ENCODE measurements around the gene CDKN2D. TPM values are rescaled to one million over a fixed set of nuclear protein-coding genes. Genes with fewer than 3 reads are reported as not detected.

The CDKN2D gene
- total and polyA plus RNA-seq, 2 donors = 40.3 to 42.3 TPM

DNA sequence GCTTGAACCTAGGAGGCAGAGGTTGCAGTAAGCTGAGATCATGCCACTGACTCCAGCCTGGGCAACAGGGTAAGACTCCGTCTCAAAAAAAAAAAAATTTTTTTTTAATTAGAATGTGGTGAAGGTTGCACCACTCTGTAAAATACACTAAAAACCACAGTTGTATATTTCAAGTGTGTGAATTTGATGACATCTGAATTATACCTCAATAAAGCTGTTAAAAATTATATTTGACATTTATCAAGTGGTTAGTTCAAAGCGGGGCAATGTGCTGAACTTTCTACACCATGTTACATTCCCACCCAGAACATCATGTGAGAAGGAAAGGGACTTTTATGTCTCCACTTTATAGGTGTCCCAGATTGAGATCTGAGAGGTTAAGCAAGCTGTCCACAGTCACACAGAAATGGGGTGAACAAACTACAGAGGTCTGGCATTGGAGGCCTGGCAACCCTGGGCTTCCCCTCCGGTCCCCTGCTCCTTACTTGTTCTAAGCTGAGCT lies 45.6 kb downstream of the CDKN2D start:
- Histone ChIP-seq H3K36me3 (ENCODE audit: control insufficient read depth in 2 of 2, insufficient read depth in 2 of 2, low read length in 1 of 2) (no peaks in the 10 kb centered on the region), H3K27me3 (ENCODE audit: control insufficient read depth in 2 of 2, insufficient read depth in 1 of 2, low read length in 1 of 2) (peaks cover 21 to 51% of the 10 kb centered on the region in 2 donors), H3K4me3 (ENCODE audit: low read length in 2 of 2) (no peak overlapping the region), H3K9me3 (ENCODE audit: control insufficient read depth in 2 of 2, insufficient read depth in 1 of 2, low read length in 1 of 2) (peaks cover 0 to 11% of the 10 kb centered on the region in 2 donors), H3K27ac (ENCODE audit: low read depth in 1 of 2, low read length in 1 of 2) (no peak overlapping the region), H3K4me1 (ENCODE audit: control insufficient read depth in 2 of 2, insufficient read depth in 2 of 2, low read length in 2 of 2) (peaks cover 0 to 14% of the 10 kb centered on the region in 2 donors)
- 93% methylated on average over 3 of the region's 3 CpGs for WGBS
- DNase-seq (ENCODE audit: low read depth in 6 of 9, low spot score in 9 of 9) = no peak

DNA sequence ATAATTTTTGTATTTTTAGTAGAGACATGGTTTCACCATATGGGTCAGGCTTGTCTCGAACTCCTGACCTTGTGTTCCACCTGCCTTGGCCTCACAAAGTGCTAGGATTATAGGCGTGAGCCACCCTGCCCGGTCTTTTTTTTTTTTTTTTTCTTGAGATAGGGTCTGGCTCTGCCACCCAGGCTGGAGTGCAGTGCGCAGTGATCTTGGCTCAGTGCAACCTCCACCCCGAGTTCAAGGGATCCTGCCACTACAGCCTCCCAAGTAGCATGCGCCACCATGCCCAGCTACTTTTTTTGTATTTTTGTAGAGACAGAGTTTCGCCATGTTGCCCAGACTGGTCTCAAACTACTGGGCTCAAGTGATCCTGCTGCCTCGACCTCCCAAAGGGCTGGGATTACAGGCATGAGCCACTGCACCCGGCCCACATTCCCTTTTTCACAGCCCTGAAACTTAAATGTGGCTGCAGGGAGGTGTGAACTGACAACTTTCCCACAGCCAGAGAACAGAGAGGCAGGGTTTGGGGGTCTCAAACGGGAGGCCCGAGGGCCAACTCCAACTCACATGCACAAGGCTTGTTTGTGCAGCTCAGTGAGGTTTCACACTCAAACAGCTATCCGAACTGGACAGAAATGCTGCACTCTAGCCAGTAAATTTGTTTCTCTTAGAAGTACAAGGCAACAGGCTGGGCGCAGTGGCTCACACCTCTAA lies 47.2 kb downstream of the CDKN2D start:
- Histone ChIP-seq H3K4me1 (ENCODE audit: control insufficient read depth in 2 of 2, insufficient read depth in 2 of 2, low read length in 2 of 2) (peaks cover 13 to 28% of the 10 kb centered on the region in 2 donors), H3K36me3 (ENCODE audit: control insufficient read depth in 2 of 2, insufficient read depth in 2 of 2, low read length in 1 of 2) (no peaks in the 10 kb centered on the region), H3K9me3 (ENCODE audit: control insufficient read depth in 2 of 2, insufficient read depth in 1 of 2, low read length in 1 of 2) (peaks cover 0 to 16% of the 10 kb centered on the region in 2 donors), H3K27me3 (ENCODE audit: control insufficient read depth in 2 of 2, insufficient read depth in 1 of 2, low read length in 1 of 2) (peaks cover 35 to 67% of the 10 kb centered on the region in 2 donors), H3K4me3 (ENCODE audit: low read length in 2 of 2) (no peak overlapping the region), H3K27ac (ENCODE audit: low read depth in 1 of 2, low read length in 1 of 2) (no peak overlapping the region)
- WGBS = 94% methylated on average over 13 of the region's 13 CpGs
- DNase-seq (ENCODE audit: low read depth in 6 of 9, low spot score in 9 of 9) = no peak

DNA sequence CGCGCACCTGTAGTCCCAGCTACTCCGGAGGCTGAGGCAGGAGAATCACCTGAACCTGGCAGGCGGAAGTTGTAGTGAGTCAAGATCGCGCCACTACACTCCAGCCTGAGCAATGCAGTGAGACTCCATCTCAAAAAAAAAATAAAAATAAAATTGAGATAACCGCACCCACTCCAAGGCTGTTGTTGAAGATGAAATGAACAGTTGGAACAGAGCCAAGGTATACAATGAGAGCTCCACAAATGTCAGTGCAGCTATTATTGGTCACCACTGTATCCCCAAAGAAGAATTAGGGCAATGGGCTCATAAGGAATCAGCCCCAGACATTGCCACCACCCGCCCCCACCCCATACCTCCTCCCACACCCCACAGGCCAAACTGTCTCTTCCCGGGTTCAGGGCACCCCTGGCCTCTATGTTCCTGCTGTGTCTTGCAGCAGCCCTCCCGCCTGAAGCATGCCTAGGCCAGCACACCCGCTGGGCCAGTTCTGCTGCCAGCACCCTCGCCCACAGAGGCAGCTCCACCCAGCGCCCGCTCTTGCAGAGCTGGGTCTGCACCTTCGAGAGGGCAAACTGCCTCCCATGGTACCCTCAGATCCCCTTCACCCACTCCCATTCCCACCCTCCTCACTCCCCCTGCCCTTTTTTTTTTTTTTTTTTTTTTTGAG lies 48.0 kb downstream of the CDKN2D start:
- Histone ChIP-seq H3K36me3 (ENCODE audit: control insufficient read depth in 2 of 2, insufficient read depth in 2 of 2, low read length in 1 of 2) (no peaks in the 10 kb centered on the region), H3K4me3 (ENCODE audit: low read length in 2 of 2) (no peak overlapping the region), H3K27ac (ENCODE audit: low read depth in 1 of 2, low read length in 1 of 2) (no peak overlapping the region), H3K27me3 (ENCODE audit: control insufficient read depth in 2 of 2, insufficient read depth in 1 of 2, low read length in 1 of 2) (peaks cover 43 to 75% of the 10 kb centered on the region in 2 donors), H3K9me3 (ENCODE audit: control insufficient read depth in 2 of 2, insufficient read depth in 1 of 2, low read length in 1 of 2) (peaks cover 0 to 16% of the 10 kb centered on the region in 2 donors), H3K4me1 (ENCODE audit: control insufficient read depth in 2 of 2, insufficient read depth in 2 of 2, low read length in 2 of 2) (peaks cover 13 to 28% of the 10 kb centered on the region in 2 donors)
- DNase-seq (ENCODE audit: low read depth in 6 of 9, low spot score in 9 of 9) = no peak
- 92% methylated on average over 15 of the region's 15 CpGs for WGBS

DNA sequence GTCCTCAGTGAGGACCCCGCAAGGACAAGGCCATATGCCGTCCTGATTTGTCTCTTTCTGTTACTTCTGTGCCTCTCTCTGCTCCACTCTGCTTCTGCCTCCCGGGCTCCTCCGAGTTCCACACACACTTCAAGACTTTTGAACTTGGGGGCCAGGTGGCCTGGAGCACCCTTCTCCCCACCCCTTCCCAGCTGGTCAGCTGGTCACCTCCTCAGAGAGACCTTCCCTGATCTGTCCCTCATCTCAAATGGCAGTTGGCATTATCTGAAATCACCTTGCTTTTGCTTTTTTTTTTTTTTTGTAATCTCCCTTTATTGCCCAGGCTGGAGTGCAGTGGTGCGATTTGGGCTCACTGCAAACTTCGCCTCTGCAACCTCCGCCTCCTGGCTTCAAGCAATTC lies 49.4 kb downstream of the CDKN2D start:
- Histone ChIP-seq H3K36me3 (ENCODE audit: control insufficient read depth in 2 of 2, insufficient read depth in 2 of 2, low read length in 1 of 2) (no peaks in the 10 kb centered on the region), H3K4me3 (ENCODE audit: low read length in 2 of 2) (no peak overlapping the region), H3K27ac (ENCODE audit: low read depth in 1 of 2, low read length in 1 of 2) (no peak overlapping the region), H3K27me3 (ENCODE audit: control insufficient read depth in 2 of 2, insufficient read depth in 1 of 2, low read length in 1 of 2) (peaks cover 57 to 89% of the 10 kb centered on the region in 2 donors), H3K4me1 (ENCODE audit: control insufficient read depth in 2 of 2, insufficient read depth in 2 of 2, low read length in 2 of 2) (peaks cover 15 to 34% of the 10 kb centered on the region in 2 donors), H3K9me3 (ENCODE audit: control insufficient read depth in 2 of 2, insufficient read depth in 1 of 2, low read length in 1 of 2) (peaks cover 0 to 16% of the 10 kb centered on the region in 2 donors)
- WGBS = 89% methylated on average over 7 of the region's 7 CpGs
- DNase-seq (ENCODE audit: low read depth in 6 of 9, low spot score in 9 of 9) = no peak

DNA sequence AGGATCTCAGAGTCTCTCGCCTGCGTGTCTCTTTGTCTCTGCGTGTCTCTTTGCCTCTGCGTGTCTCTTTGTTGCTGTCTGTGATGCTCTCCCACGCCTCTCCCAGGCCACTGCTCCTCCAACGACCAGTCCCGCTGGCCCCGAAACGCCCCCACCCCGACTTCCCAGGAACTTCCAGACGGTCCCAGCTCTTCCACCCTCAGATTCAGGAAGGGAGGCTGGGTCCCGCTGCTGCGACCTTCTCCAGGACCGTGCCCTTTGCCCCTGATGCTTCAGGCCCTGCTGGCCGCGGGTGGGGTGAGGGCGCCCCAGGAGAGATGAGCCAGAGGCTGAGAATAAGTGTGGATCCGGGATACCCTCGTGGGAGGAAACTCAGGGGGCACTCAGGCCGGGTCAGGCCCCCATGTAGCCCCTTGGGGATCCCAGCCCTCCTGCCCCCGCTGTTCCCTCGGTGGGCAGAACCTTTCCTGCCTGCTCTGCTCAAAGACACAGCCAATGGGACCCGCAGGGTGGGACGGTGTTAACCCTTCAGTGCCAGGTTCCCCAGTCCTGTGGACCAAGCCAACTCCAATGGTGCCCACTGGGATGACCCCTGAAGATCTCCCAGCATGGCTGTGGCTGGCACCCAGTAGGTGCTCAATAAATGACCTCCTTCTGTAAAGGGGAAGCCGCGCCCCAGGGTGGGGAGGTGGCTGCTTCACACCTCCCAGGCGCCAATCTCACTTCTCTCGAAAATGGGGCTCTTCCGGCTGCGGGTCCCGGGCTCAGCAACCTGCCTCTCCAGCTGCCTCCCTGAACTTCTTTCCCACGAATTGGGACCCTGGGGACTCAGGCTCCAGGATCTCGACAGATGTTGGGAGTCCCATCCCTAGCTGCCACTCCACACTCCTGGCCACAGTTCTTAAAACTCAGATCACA lies 50.1 kb downstream of the CDKN2D start:
- Histone ChIP-seq H3K4me3 (ENCODE audit: low read length in 2 of 2) (no peak overlapping the region), H3K27me3 (ENCODE audit: control insufficient read depth in 2 of 2, insufficient read depth in 1 of 2, low read length in 1 of 2) (peaks cover 64 to 89% of the 10 kb centered on the region in 2 donors), H3K27ac (ENCODE audit: low read depth in 1 of 2, low read length in 1 of 2) (peak overlapping the region in 1 of 2 donors; percentile 5), H3K4me1 (ENCODE audit: control insufficient read depth in 2 of 2, insufficient read depth in 2 of 2, low read length in 2 of 2) (peaks cover 20 to 40% of the 10 kb centered on the region in 2 donors), H3K36me3 (ENCODE audit: control insufficient read depth in 2 of 2, insufficient read depth in 2 of 2, low read length in 1 of 2) (no peaks in the 10 kb centered on the region), H3K9me3 (ENCODE audit: control insufficient read depth in 2 of 2, insufficient read depth in 1 of 2, low read length in 1 of 2) (peaks cover 0 to 12% of the 10 kb centered on the region in 2 donors)
- WGBS = 15% methylated on average over 33 of the region's 33 CpGs
- DNase-seq (ENCODE audit: low read depth in 6 of 9, low spot score in 9 of 9) = no peak

DNA sequence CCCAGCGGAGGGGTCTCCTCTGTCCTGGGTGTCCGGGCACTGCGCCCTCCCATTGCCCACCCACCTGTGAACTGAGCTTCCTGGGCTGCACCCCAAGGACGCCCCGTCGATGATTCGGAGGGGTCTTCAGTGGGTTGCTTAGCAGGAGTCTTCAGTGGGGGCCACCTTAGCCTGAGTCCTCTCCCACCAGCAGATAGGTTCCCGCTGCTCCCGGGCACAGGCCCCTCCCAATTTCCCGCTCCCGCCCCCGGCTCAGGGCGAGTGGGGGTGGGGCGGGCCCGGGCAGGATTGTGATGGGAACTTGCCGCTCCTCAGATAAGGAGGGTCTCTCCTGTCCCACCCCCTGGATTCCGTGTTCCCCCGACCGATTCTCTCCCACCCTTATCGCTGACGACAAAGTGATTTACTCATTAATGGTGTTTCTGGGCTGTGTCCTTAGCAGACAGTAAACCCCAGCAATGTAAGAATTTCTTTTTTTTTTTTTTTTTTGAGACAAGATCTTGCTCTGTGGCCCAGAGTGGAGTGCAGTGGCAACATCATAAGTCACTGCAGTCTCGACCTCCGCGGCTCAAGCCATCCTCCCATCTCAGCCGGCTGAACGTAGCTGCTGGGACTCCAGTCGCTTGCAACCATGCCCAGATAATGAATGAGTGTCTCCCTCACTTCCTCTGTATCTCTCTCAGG lies 50.9 kb downstream of the CDKN2D start:
- Histone ChIP-seq H3K4me1 (ENCODE audit: control insufficient read depth in 2 of 2, insufficient read depth in 2 of 2, low read length in 2 of 2) (peaks cover 20 to 42% of the 10 kb centered on the region in 2 donors), H3K27ac (ENCODE audit: low read depth in 1 of 2, low read length in 1 of 2) (no peak overlapping the region), H3K9me3 (ENCODE audit: control insufficient read depth in 2 of 2, insufficient read depth in 1 of 2, low read length in 1 of 2) (peaks cover 0 to 12% of the 10 kb centered on the region in 2 donors), H3K4me3 (ENCODE audit: low read length in 2 of 2) (peak overlapping the region in 1 of 2 donors; percentile 22), H3K36me3 (ENCODE audit: control insufficient read depth in 2 of 2, insufficient read depth in 2 of 2, low read length in 1 of 2) (no peaks in the 10 kb centered on the region), H3K27me3 (ENCODE audit: control insufficient read depth in 2 of 2, insufficient read depth in 1 of 2, low read length in 1 of 2) (peaks cover 70 to 92% of the 10 kb centered on the region in 2 donors)
- WGBS = 4% methylated on average over 27 of the region's 27 CpGs
- peak in 1 of 9 donors; percentile 31 for DNase-seq (ENCODE audit: low read depth in 6 of 9, low spot score in 9 of 9)

DNA sequence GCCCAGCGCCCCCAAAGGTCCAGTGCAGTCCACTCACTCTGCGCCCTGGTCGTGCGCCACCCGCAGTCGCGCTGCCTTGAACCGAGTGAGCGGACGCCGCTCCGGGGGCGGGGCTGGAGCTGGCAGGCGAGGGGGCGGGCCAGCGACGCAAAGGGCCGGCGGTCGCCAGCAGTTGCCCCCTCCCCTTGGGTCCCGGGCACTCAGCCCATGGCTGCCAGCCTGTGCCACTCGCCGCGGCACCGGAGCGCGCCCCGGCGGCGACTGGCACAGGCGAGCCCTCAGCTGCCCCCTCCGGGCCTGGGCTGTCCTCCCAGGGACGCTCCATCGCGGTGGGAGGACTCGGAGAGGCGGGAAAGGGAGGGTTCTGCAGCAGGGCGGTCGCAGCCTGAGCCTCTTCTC lies 51.4 kb downstream of the CDKN2D start, which contains the start of gene S1PR5:
S1PR5 (minus strand) TSS at position 87 of the 399 bp plus-strand sequence. CDS start 2,436 bp downstream, outside the sequence.
- Histone ChIP-seq H3K4me1 (ENCODE audit: control insufficient read depth in 2 of 2, insufficient read depth in 2 of 2, low read length in 2 of 2) (peaks cover 20 to 42% of the 10 kb centered on the region in 2 donors), H3K27me3 (ENCODE audit: control insufficient read depth in 2 of 2, insufficient read depth in 1 of 2, low read length in 1 of 2) (peaks cover 72 to 98% of the 10 kb centered on the region in 2 donors), H3K4me3 (ENCODE audit: low read length in 2 of 2) (peak within 1 kb of the TSS in 1 of 2 donors; percentile 25), H3K36me3 (ENCODE audit: control insufficient read depth in 2 of 2, insufficient read depth in 2 of 2, low read length in 1 of 2) (no peaks in the 10 kb centered on the region), H3K27ac (ENCODE audit: low read depth in 1 of 2, low read length in 1 of 2) (no peak within 1 kb of the TSS), H3K9me3 (ENCODE audit: control insufficient read depth in 2 of 2, insufficient read depth in 1 of 2, low read length in 1 of 2) (peaks cover 0 to 12% of the 10 kb centered on the region in 2 donors)
- 6% methylated on average over 39 of the region's 39 CpGs for WGBS
- no peak for DNase-seq (ENCODE audit: low read depth in 6 of 9, low spot score in 9 of 9)

DNA sequence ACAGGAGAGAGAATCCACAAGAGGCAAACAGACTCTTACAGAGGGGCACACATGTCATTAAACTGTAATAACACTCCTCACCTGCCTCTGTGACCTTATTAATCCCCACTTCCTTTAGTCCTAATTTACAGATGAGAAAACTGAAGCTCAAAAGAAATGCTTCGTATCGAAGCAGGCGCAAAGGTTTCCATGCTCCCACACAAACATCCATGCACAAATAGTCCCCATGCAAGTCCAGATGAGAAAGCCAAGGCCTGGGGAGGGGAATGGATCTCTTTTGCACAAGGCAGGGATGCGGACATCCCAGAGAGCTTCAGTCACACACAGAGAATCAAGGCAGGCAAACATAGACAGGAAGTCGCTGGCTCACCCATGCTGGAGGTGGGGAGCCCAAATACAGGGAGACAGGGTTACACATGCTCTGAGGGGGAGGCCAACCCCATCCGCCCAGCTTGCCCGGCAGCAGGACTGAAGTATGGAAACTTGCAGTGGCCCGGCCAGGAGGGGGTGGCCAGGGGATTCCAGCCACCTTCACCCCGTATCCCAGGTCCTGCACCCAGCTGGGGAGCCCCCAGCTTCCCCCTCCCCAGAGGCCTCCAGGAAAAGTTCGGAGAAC lies 52.0 kb downstream of the CDKN2D start:
- H3K36me3 ChIP-seq (ENCODE audit: control insufficient read depth in 2 of 2, insufficient read depth in 2 of 2, low read length in 1 of 2) = no peaks in the 10 kb centered on the region
- WGBS = 60% methylated on average over 10 of the region's 10 CpGs
- H3K4me1 ChIP-seq (ENCODE audit: control insufficient read depth in 2 of 2, insufficient read depth in 2 of 2, low read length in 2 of 2) = peaks cover 20 to 42% of the 10 kb centered on the region in 2 donors
- H3K27me3 ChIP-seq (ENCODE audit: control insufficient read depth in 2 of 2, insufficient read depth in 1 of 2, low read length in 1 of 2) = peaks cover 73 to 98% of the 10 kb centered on the region in 2 donors
- peaks cover 0 to 12% of the 10 kb centered on the region in 2 donors for H3K9me3 ChIP-seq (ENCODE audit: control insufficient read depth in 2 of 2, insufficient read depth in 1 of 2, low read length in 1 of 2)
- DNase-seq (ENCODE audit: low read depth in 6 of 9, low spot score in 9 of 9) = no peak
- H3K27ac ChIP-seq (ENCODE audit: low read depth in 1 of 2, low read length in 1 of 2) = no peak overlapping the region
- peak overlapping the region in 1 of 2 donors; percentile 25 for H3K4me3 ChIP-seq (ENCODE audit: low read length in 2 of 2)

All from thymus (tissue), 11 donors.